IPS DF 19.7 (cell line): Measurements from ENCODE around the gene RTN4IP1.
"Not testable (repeated sequence)": the region's sequence is repeated elsewhere in the genome, so short reads cannot be mapped to it uniquely, and the experiment has no call there.

Experiments used
- DNase-seq: peaks from one replicate; pipeline ENCODE4 v3.0.0-alpha.2; 2013; ENCODE audit warnings: low read depth, low spot score

RTN4IP1 gene

DNA sequence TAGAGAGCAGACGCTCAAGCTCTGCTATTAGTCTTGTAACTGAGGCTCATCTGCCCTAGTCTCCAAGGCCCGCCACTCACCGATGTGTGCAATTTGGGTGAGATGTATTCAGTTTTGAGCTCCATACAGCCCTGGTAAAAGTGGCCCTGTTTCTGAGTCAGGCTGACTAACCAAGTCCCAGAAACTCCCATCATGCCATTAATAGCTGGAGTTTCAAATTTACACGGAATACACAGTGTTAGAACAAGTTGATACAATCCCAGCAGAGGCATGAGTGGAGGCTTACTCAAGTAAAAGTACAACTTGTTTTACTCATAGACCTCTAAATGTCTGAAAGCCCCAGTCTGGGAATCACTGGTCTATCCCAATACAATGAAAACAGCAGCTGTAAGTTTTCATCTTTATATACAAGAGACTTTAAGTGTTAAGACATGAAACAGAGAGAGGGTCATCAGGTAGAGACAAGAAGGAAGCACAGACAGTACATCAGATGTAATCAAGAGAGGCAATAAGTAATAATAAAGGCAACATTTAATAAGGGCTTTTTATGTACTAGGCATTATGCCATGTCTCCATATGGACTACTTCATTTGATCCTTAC is 42.4 kb downstream of the RTN4IP1 start:
- no peak for DNase-seq

GRCh38 chr6:106581468-106581867 is 47.8 kb downstream of the RTN4IP1 start:
- no peak for DNase-seq

GRCh38 chr6:106579281-106579680 is 50.0 kb downstream of the RTN4IP1 start:
- DNase-seq, result no peak

DNA sequence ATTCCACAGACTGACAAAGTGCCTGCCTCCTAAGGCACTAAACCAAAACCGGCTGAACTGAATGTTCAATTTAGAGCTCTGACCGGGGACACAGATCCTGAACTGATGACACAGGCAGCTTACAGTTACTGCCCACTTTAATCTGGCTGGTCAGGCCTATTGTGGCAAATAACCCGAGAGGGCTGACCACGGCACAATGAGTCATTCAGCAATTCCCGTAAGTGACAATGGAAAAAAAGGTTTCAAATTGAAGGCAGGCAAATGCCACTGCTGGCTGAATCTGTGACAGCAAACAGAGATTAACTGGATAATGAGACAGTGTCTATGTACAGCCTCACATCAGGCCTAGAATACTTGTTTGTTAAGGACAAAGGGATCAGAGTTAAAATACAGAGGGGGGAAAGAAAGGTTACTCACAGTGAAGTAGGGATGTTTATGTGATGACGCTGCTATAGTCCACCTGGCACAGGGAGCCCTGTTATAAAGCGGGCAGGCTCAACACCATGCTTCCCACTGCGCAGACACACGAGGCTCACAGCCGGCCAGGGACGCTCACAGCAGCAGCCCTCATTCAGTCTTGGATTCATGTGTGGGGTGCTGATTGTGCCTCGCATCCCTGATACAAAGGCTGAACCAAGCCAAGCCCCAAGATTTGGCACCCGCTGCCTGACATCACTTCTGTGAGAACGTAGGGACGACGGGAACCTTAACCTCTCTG is 54.4 kb downstream of the RTN4IP1 start:
- DNase-seq, result no peak

DNA sequence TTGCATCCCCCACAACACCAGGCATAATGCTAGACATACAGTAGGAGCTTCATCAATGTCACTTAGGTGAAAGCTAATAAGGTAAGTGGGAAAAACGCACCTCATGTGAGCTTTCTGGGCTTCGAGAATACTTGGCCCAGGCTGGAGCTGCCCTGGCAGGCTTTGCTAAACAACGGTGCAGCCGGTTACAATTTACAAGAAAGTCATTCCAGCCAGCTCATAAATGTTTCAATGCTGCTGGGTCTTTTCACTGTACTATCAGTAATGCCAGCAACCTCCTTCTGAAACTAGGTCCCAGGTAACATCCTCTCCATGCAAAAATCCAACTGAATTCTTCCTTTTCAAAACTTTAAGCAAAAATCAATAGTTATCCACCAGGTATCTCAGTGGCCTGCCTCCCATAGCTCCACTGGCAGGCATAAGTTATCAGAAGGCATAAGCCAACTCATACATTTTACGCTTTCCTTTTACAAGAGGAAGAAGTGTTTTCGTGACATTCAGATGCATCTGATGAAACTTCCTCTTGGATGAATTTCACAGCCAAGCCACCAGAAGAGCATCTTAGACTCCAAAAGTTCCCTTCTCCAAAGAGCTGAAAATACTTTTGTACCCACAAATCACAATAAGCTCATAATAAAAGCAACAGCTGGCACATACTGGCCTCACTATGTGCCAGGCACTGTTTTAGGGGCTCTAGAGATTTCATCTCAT is 56.3 kb downstream of the RTN4IP1 start:
- no peak for DNase-seq

GRCh38 chr6:106572436-106572835 is 56.9 kb downstream of the RTN4IP1 start:
- no peak for DNase-seq

DNA sequence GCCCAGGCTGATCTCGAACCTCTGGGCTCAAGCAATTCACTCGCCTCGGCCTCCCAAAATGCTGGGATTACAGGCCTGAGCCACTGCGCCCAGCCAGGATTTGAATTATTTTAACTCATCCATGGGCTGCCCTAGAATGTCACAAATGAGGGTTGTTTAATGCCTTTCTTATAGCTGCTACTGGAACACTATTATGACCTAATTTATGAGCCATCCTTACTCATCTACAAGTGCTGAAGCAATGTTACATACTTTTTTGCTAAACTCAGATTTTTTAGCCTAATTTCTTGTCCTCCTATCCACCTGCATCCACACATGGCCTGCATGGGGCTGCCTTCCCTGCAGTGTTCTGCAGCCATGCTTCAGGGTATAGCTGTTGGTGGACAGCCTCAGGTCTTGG is 59.9 kb downstream of the RTN4IP1 start:
- DNase-seq, result no peak

DNA sequence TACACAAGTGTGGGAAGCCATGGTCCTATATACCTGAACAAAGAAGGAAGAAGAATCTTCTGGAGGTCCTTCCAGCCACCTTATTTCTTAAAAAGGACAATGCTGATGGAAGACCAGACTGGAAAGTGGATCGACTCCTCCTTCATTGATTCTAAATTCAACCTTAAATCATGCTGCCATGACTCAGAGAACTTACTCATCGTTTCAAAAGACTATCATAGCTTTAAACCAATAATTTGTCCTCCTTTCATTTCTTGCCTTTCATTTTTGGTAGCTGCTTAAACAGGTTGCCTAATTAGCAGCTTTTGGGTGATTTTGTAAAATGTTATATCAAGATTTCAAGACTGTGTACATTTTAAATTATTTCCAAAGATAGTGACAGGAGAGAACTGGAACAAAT is 60.8 kb downstream of the RTN4IP1 start:
- DNase-seq, result no peak

DNA sequence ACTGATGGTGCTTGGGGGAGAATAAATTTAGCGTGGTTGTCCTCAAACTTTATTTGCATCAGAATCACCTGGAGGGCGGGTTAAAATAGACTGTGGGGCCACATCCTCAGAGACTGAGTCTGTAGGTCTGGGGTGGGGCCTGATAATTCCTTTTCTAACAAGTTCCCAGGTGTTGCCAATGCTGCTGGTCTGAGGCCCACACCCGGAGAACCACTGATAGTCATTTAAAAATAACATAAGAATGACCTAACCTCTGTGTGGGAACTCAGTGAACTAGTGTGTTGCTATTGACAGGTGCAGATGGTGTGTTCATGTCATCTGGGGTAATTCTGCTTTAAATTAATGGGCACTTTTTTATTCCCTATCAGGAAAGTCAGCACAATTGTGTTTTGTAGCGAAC is 64.8 kb downstream of the RTN4IP1 start:
- DNase-seq, result no peak

DNA sequence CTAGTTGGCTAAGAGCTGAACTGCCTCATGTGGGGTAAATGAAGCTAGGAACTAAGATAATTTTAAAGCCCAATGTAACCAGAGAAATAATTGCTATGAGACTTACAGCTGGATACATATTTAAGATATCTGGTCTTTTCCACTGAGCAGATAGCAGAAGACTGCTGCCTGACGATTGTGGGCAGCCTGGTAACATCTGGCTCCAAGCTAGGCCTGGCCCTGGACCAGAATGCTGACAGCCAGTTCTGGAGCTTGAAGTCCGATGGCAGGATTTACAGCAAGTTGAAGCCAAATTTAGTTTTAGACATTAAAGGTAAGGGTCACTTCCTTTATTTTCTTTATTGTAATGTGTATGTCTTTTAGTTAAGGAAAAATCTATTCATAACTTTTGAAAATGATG is 65.7 kb downstream of the RTN4IP1 start:
- DNase-seq, result no peak

DNA sequence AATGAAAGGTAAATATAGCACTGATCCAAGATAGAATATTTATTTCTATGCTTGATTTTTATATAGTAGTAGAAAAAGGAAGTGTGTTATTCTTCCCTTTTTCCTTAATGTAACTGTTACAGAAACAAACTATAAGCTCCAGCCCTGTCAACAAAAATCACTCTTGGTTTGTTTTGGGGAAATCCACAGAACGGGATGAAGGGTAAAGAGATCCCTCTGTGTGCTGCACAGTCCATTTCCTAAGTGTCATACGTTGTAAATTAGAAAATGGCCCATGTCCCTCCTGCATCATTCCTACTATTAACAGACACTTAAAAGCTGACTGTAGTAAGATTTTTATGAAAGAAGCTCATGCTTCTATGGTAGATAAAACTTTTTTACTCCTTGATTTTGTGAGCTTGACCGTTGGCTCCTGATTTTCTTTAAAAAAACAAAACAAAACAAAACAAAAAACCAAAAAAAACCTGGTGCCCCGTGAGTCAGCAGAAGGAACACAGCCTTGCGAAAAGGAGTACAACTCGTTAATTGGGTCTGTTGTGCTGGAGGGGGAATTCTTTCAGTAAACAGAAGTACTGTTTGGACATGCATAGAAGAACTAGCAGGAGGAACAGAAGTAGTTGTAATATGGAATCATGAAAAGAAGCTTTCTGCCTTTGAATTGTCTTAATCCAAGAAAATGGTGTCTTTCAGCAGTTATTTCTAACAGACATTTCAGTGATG is 67.5 kb downstream of the RTN4IP1 start:
- no peak for DNase-seq

DNA sequence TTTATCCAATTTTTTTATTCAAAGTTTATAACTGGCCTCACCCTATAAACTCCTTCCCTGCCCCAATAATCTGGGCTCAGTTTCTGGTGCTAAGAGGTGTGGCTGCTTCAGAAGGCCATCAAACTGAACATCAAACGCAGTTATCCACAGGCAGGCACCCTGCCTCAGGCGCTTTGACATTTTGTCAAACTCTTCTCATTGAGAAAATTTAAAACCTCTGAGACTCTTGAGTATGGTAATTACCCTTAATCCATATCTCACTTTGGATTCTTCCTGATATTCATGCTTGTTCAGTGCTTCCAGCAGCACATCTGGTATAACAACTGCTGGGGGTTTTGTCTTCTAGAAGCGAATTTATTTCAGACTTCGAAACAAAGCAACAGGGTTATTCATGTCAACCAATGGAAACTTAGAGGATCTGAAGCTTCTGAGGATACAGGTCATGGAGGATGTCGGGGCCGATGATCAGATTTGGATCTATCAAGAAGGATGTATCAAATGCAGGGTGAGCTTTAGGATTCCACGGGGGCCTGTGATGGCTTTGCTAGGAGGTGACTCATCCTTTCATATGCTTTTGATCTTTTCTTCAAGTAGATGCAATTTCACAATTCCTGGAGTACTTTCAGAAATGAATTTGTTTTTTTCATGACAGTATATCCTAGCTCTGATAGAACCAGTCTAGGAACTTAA is 68.2 kb downstream of the RTN4IP1 start:
- no peak for DNase-seq

DNA sequence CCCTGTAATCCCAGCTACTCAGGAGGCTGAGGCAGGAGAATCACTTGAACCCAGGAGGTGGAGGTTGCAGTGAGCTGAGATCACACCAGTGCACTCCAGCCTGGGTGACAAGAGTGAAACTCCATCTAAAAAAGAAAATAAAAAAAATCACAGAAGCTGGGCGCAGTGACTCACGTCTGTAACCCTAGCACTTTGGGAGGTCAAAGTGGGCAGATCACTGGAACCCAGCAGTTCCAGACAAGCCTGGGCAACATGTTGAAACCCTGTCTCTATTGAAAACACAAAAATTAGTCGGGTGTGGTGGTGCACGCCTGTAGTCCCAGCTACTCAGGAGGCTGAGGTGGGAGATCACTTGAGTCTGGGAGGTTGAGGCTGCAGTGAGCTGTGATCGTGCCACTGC is 69.6 kb downstream of the RTN4IP1 start:
- DNase-seq, result not testable (repeated sequence)

DNA sequence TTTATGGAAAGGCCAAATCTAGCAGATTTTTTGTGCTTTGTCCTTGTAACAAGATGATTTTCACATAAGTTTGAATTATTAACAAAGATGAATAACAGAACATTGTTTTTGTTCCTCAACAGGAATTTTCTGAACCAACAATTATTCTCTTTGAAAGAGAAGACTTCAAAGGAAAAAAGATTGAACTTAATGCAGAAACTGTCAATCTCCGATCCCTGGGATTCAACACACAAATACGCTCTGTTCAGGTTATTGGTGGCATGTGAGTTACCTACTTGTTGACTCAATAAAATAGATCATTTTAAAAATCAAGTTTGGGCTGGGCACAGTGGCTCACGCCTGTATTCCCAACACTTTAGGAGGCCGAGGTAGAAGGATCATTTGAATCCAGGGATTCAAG is 70.9 kb downstream of the RTN4IP1 start:
- DNase-seq, result no peak

GRCh38 chr6:106557837-106558236 is 71.5 kb downstream of the RTN4IP1 start:
- no peak for DNase-seq

- DNase-seq, result no peak
These were observed 72.8 kb downstream of the RTN4IP1 start for GRCh38 chr6:106556368-106556960.

DNA sequence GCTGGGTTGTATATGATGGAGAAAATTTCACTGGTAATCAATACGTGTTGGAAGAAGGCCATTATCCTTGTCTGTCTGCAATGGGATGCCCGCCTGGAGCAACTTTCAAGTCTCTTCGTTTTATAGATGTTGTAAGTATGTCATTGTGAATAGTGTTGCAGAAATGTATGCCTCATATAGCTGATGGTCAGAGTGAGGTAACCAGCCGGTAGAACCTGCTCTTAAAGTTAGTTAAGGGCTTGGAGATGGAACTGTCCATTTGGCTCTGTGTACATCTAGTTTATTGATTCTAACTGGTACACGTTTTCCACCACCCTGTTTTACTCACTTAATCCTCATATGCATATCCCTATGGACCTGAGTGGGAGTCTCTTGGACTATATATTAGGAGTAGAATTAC is 73.5 kb downstream of the RTN4IP1 start:
- no peak for DNase-seq

DNA sequence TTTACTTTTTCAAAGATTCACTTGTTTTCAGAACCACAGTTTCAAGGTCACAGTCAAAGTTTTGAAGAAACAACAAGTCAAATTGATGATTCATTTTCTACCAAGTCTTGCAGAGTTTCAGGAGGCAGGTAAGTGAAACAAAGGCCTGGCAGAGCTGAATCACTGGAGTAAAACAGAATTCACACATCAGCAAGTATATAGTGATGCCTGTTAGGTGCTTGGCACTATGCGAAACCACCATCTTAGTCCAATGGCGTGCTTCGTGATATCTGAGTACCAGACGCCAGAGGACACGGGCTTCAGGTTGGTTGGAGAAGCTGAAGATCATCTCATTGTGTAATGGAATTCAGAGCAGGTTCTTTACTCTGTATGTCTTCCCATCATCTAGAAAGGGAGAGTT is 75.9 kb downstream of the RTN4IP1 start:
- DNase-seq, result no peak

DNA sequence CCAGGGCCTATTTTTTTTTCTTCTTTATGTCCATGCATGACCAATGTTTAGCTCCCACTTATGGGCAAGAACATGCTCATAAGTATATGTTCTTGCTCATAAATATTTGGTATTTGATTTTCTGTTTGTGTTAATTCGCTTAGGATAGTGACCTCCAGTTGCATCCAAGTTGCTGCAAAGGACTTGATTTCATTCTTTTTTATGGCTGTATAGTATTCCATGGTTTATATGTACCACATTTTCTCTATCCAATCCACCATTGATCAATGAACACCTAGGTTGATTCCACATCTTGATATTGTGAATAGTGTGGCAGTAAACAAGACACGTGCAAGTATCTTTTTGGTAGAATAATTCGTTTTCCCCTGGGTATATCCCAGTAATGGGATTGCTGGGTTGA is 78.1 kb downstream of the RTN4IP1 start:
- no peak for DNase-seq

DNA sequence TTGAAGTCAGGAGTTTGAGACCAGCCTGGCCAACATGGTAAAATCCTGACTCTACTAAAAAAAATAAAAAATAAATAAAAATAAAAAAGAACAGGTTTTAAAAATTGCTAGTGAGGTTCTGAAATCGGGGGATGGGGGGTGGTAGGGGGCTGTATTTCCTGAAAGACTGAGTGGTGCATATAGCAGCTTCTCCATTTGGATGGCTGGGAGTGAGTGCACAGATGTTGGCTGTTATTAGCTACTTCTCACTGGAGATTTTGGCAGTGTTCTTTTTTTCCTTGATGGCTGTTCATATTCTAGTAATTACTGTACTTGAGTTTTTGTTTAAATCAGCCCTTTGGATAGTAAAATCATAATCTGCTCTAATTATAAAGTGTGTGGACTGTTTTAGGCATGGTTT is 79.8 kb downstream of the RTN4IP1 start:
- no peak for DNase-seq

DNA sequence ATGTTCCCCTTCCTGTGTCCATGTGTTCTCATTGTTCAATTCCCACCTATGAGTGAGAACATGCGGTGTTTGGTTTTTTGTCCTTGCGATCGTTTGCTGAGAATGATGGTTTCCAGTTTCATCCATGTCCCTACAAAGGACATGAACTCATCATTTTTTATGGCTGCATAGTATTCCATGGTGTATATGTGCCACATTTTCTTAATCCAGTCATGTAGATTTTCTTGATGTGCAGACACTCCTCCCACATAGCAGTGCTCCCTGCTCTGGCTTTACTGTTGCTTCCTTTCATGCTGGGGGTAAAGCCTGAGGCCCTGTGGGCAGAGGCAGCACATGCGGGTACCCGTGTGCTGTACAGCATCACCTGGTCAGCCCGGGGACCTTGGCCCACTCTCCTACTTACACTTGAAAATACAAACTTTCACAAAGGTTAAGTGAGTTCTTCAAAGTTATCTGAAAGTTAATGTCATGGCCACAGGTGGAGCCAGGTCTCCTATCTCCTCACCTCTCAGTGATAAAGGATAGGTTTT is 80.3 kb downstream of the RTN4IP1 start:
- DNase-seq, result not testable (repeated sequence)
